GM21723 (cell line): ENCODE results near the gene DIAPH1.
A peak's percentile ranks its signal among the peaks of the same experiment; 100 is the strongest.

Experiments used
- ATAC-seq: cut with Tn5 transposase; IDR thresholded peaks from one replicate; pipeline ENCODE4 v1.9.1; 2021; ENCODE audit warnings: mild to moderate bottlenecking, moderate library complexity; ENCODE audit not compliant: unreplicated experiment

Gene DIAPH1

GRCh38 chr5:141508440-141508797, 110.4 kb downstream of the DIAPH1 start:
- ATAC-seq = no peak

DNA sequence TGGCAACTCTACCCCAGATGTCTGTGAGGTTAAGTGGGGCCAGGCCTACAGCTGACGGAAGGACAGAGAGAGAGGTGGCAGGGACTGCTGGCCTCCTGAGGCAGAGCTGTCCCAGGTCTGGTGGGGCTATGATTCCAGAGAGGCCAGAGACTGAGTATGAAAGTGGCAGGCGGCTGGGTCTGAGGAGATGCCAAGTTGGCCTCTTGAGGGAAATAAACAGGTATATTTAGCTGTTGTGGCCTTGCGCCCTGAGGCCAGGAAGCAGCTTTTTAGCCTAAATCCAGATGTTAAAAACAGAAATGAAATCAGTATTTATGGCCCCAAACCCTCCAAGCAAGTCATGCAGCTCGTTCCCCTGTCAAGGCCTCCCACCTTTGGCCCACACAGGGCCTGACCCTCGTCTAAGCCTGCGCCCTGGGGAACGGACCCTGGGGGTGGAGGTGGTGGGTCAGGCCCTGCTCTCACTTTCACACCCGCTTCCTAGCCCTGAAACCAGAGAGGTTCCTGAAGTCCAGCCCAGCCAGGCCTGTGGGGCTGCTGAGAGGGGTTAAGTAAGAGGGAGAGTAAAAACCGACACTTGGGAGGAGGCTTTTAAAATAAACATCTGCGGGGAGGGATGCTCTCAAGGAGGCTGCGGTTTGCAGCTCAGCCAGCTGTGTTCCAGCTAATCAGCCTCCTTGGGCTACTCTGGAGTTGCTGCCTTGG, 111.3 kb downstream of the DIAPH1 start:
- peak; percentile 43 for ATAC-seq

DNA sequence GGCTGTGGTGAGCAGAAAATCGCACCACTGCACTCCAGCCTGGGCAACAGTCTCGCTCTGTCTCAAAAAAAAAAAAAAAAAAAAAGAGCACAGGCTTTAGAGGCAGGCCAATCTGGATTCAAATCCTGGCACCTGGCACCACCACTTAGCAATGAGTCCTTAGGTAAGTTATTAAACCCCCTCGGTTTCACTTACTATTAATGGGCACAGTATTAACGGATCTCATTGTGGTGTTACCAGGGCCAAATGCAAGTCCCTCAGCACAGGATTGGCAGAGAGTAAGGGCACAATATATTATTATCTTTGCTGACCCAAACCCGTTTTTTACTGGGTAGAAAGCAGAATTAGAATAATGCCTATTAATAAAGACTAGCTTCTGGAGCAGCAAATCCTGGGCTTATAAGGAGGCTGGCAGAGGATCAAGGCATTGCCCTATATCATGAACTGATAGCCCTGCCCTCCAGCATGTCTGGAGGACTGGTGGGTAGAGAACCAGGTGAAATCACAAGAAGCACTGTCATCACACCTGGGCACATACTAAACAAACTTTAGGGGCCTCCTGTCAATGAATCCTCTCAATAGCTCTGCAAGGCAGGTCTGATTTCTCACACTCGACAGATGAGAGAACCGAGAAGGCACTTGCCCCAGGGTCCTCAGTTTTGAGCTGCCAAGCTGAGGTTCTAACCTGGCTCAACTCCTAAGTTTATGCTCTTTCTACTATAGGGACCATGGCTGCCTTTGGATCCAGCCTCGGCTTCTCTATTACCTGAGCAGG, 112.2 kb downstream of the DIAPH1 start:
- ATAC-seq = no peak

DNA sequence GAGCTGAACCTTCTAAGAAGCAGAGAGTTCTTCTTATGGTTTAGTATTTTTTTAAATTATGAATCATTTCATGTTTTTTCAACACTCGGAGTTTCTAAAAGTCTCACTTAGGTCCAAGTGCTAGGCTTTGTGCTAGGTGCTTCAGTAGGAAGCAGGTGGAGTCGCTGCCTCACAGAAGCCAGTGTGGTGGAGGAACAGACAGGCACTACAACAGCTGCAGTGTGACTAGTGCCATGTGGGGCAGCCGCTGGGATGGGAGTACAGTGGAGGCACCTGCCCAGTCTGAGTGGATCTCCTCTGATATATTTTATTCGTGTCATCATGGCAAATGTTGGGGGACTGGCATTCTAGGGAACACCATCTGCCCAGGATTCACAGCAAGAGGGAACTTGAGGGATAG, 114.6 kb downstream of the DIAPH1 start:
- no peak for ATAC-seq

DNA sequence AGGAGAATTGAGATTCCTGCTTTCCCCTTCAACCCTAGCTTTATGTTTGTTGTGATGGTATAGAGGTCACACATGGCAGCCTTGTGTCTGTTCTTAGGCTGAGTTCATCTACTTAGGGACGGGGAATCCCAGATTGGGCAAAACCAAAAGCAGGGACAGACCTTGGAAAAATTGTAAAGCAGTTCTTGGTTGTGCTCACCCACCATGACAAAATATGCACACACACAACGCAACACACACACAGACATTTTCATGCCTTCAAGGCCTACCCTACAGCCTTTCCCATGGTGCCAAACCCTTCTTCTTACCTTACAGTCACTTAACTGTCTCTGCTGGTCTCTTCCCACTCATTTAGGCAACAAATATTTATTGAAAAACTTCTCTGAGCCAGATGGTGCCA, 115.1 kb downstream of the DIAPH1 start:
- no peak for ATAC-seq

DNA sequence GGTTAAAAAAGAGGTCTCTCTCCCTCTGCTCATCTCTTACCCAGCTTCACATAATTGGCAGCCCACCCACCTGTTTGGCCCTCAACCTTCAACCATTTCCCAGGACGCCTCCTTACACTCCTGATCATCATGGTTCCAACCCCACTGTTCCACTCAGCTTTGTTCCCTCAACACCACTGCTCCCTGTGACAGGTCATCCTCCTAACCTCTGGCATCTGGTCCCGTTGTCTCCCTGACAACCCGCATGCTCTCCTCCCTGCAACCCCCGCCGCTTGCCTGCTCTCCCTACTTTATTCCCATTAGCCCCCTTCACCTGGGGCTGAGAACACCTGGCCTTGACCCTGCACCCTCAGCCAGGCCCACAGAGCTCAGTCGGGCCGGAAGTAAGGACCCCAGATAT, 117.0 kb downstream of the DIAPH1 start:
- no peak for ATAC-seq

DNA sequence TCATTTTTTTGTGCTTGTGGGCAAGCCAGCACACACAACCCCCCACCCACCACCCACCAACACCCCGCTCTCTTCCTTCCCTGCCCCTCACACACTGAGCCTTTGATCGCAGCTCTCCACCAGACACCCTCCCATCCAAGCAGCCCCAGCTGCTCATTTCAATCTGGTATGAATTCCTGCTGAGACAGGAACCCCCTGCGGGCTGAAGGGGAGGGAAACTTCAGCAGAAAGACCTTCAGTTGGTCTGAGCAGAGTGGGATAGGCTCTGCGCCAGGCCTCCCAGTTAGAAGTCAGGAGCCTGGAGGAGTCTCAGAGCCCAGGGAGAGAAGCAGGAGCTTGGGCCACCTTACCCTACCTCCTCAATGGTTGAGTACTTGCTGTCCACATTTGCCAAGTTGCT, 122.8 kb downstream of the DIAPH1 start:
- ATAC-seq = no peak

DNA sequence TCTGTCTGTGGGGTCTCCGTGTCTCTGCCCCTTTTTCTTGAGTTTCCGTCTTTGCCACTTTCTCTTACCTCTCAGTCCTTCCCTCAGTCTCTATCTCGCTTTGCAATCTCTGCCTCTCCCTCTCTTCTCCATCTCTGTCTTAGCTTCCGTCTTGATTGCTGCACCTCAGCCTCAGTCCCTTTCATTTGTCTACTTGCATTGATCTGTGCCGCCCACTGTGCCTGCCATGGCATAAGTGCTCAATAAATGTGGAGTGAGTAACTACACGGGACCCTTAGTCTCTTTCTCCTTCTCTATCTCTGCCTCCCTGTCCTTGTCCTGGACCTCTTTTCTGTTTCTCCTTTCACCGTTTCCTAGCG, 123.4 kb downstream of the DIAPH1 start:
- no peak for ATAC-seq

- no peak for ATAC-seq
These were observed 123.9 kb downstream of the DIAPH1 start for GRCh38 chr5:141494761-141495452.

DNA sequence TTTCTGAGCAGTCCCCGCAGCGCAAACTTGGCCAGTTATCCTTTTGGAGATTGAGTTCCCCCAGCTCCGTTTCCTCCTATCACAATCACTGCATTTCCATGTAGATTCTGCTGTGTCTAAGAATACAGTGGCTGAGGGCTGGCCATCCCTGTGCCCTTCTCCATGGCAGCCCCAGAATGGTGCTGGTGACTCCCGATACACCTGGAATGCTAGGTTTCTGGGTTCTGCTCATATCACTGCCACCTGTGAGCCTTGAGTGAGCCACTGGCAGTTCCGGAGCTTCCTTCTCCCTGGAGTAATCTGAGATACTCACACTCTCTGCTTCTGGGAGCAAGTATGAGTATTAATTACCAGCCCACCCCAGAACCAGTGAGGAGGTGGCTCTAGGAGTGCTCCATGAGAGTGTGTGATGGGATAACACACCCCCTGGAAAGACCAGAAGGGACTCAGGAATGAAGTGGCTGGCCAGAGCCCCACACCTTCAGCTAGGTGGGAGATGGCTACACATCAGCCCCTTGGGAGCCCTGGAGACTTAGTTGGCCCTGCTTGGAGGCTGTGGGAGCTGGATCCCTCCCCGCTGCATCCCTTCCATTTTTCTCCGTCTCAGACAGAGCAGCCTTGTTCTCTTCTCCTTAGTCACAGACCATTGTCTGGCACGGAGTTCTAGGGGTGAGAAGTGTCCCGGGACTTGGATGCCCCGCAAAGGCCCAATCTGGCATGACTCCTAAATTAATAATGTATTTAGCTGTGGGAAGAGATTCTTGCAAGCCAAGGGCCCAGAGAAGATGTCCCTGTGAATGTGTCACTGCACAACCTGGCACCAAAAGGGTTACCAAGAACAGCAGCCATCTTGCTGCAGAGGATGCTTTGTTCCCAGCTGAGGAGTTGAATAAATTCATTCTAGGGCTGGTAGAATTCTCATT, 125.0 kb downstream of the DIAPH1 start:
- no peak for ATAC-seq

- ATAC-seq = peak; percentile 61
These were observed 126.5 kb downstream of the DIAPH1 start for GRCh38 chr5:141492168-141492885.

- peak; percentile 32 for ATAC-seq
These were observed 127.3 kb downstream of the DIAPH1 start for GRCh38 chr5:141491323-141492167.

- no peak for ATAC-seq
These were observed 128.0 kb downstream of the DIAPH1 start for GRCh38 chr5:141490771-141491170.

- ATAC-seq = no peak
These were observed 128.5 kb downstream of the DIAPH1 start for GRCh38 chr5:141490271-141490670.

- no peak for ATAC-seq
These were observed 129.0 kb downstream of the DIAPH1 start for GRCh38 chr5:141489841-141490240.

DNA sequence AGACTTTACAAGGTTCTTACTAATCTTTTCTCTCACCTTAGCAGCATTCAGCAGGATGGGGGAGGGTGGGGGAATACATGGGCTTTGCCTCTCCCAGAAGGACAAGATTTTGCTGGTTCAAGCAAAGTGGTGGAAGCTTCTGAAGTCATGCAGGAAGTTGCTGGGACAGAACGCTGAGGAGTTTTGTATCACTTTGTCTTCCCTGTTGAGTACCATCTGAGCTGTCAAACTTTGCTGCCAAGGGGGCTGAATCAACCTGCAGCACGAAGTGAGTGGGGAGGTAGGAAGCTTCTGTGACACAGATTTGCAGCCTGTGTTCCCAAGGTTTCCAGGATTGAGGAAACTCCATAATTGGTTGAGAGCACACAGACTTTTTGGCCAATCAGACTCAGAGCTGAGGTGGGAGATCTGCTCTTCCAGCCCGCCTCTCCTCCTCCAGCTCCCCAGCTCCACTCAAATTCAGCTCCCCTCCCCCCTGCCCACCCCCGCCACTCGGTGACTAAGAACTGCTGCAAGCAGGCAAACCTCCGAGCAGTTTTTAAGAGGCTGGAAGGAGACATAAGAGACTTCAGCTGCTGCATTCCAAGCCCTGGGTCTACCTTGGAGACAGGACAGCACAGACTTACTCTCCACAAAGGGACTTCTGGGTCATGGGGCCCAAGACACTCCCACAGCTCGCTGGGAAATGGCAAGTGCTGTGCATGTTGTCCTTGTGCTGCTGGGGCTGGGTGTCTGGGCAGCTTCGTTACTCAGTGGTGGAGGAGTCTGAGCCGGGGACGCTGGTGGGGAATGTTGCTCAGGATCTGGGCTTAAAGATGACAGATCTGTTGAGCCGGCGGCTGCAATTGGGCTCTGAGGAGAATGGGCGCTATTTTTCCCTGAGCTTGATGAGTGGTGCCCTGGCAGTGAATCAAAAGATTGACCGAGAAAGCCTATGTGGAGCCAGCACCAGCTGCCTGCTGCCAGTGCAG, 129.9 kb downstream of the DIAPH1 start, which contains the start of gene PCDHGC5:
Gene PCDHGC5 (plus strand): TSS at position 491 of the 971 bp plus-strand sequence. CDS start 160 bp downstream, at position 651.
- no peak for ATAC-seq

DNA sequence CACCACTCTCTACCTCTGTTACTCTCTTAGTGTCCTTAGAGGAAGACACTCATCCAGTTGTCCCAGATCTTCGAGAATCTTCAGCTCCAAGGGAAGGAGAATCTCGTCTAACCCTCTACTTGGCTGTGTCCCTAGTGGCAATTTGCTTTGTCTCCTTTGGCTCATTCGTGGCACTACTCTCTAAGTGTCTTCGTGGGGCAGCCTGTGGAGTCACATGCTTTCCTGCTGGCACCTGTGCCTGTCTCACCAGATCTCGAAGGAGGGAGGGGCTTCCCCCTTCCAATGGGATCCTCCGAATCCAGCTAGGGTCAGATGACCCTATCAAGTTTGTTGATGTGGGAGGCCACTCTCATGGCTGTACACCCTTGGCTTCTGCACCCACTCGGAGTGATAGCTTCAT, 131.7 kb downstream of the DIAPH1 start:
- no peak for ATAC-seq

GRCh38 chr5:141486091-141486490, 132.7 kb downstream of the DIAPH1 start:
- no peak for ATAC-seq
